DOHH2 (cell line): Measurements from ENCODE around the gene RNF44.
A peak's percentile ranks its signal among the peaks of the same experiment; 100 is the strongest.

Experiments used
- H3F3A ChIP-seq: fragments of 200-600 bp; sonication (generic), shearing (Covaris generic); 2 replicates; pipeline ENCODE4 v1.6.0; 2016; ENCODE audit warnings: antibody characterized with exemption, mild to moderate bottlenecking; ENCODE audit not compliant: control insufficient read depth, insufficient read depth
- H3K27ac ChIP-seq: fragments of 200-600 bp; sonication (generic); 2 replicates; pipeline ENCODE4 v1.5.1; 2014; ENCODE audit warnings: low read depth, mild to moderate bottlenecking, low read length, moderate library complexity
- H3K27me3 ChIP-seq: fragments of 200-600 bp; sonication (generic); 2 replicates; pipeline ENCODE4 v1.6.1; 2014; ENCODE audit warnings: mild to moderate bottlenecking, low read length, mixed read lengths; ENCODE audit not compliant: control insufficient read depth
- H3K36me3 ChIP-seq: fragments of 200-600 bp; sonication (generic); 2 replicates; pipeline ENCODE4 v1.6.1; 2014; ENCODE audit warnings: mild to moderate bottlenecking, low read length, moderate library complexity, mixed read lengths; ENCODE audit not compliant: control insufficient read depth
- H3K4me1 ChIP-seq: fragments of 200-600 bp; sonication (generic); 2 replicates; pipeline ENCODE4 v1.6.1; 2014; ENCODE audit warnings: mild to moderate bottlenecking, low read length, mixed read lengths; ENCODE audit not compliant: control insufficient read depth
- H3K4me2 ChIP-seq: fragments of 200-600 bp; sonication (generic); 2 replicates; pipeline ENCODE4 v1.6.0; 2014; ENCODE audit warnings: mild to moderate bottlenecking, low read length, moderate library complexity
- H3K4me3 ChIP-seq: fragments of 200-600 bp; sonication (generic); 2 replicates; pipeline ENCODE4 v1.5.1; 2014; ENCODE audit warnings: mild to moderate bottlenecking, low read length, mixed read lengths
- H3K79me2 ChIP-seq: fragments of 200-600 bp; sonication (generic); 2 replicates; pipeline ENCODE4 v1.6.1; 2014; ENCODE audit warnings: mild to moderate bottlenecking, low read length, mixed read lengths; ENCODE audit not compliant: control insufficient read depth
- H3K9me2 ChIP-seq: fragments of 200-600 bp; sonication (generic); replicated peaks from 2 replicates; pipeline ENCODE4 v1.6.1; 2014; ENCODE audit warnings: mild to moderate bottlenecking, low read length, mixed read lengths; ENCODE audit not compliant: control insufficient read depth
- H3K9me3 ChIP-seq: fragments of 200-600 bp; sonication (generic); 2 replicates; pipeline ENCODE4 v1.6.1; 2014; ENCODE audit warnings: antibody characterized with exemption, low read length, mixed read lengths; ENCODE audit not compliant: control insufficient read depth, insufficient read depth
- H4K20me1 ChIP-seq: fragments of 200-600 bp; sonication (generic); 2 replicates; pipeline ENCODE4 v1.6.0; 2014; ENCODE audit warnings: low read depth, mild to moderate bottlenecking, antibody characterized with exemption, low read length, moderate library complexity; ENCODE audit not compliant: control insufficient read depth, insufficient read depth
- CTCF ChIP-seq: fragments of 200-600 bp; sonication (generic); IDR thresholded peaks from one replicate; pipeline ENCODE4 v1.5.1; 2014; ENCODE audit warnings: antibody characterized with exemption, mild to moderate bottlenecking, low read depth, low read length; ENCODE audit not compliant: poor library complexity, severe bottlenecking
- EZH2phosphoT487 ChIP-seq: fragments of 200-600 bp; sonication (generic); IDR thresholded peaks from 2 replicates; pipeline ENCODE4 v1.6.1; 2017; ENCODE audit warnings: borderline replicate concordance, mild to moderate bottlenecking, antibody characterized with exemption, low read length, moderate library complexity, mixed read lengths

RNF44 gene

GRCh38 chr5:176542596-176543427 is 5.6 kb upstream of the RNF44 start:
- Histone ChIP-seq H3K4me1 (peaks cover 61% of the 10 kb centered on the region), H3K9me2 (no peaks in the 10 kb centered on the region), H3K27ac (peak overlapping the region; percentile 68), H3K27me3 (no peaks in the 10 kb centered on the region), H3K9me3 (no peaks in the 10 kb centered on the region), H4K20me1 (no peaks in the 10 kb centered on the region), H3K36me3 (no peaks in the 10 kb centered on the region; the same call in 1 of the 2 replicates), H3K79me2 (peaks cover 13% of the 10 kb centered on the region), H3K4me3 (peak overlapping the region; percentile 84), H3K4me2 (peak overlapping the region; percentile 96), H3F3A (peaks cover 19% of the 10 kb centered on the region)
- no peak for TF ChIP-seq CTCF
- TF ChIP-seq EZH2phosphoT487: no peak

- peaks cover 13% of the 10 kb centered on the region for H3F3A ChIP-seq
- no peak for TF ChIP-seq CTCF
- TF ChIP-seq EZH2phosphoT487: no peak
- peak overlapping the region; percentile 65 for H3K27ac ChIP-seq
- H3K9me3 ChIP-seq: no peaks in the 10 kb centered on the region
- H4K20me1 ChIP-seq: no peaks in the 10 kb centered on the region
- peaks cover 54% of the 10 kb centered on the region for H3K4me1 ChIP-seq
- H3K79me2 ChIP-seq: peaks cover 13% of the 10 kb centered on the region
- no peaks in the 10 kb centered on the region for H3K27me3 ChIP-seq
- H3K9me2 ChIP-seq: no peaks in the 10 kb centered on the region
- H3K36me3 ChIP-seq: no peaks in the 10 kb centered on the region; the same call in 1 of the 2 replicates
- H3K4me3 ChIP-seq: peak overlapping the region; percentile 84
- peak overlapping the region; percentile 81 for H3K4me2 ChIP-seq
Observed at GRCh38 chr5:176542135-176542595, 5.0 kb upstream of the RNF44 start.

- peak overlapping the region; percentile 84 for H3K4me3 ChIP-seq
- peak overlapping the region; percentile 65 for H3K27ac ChIP-seq
- peaks cover 13% of the 10 kb centered on the region for H3K79me2 ChIP-seq
- H3K4me2 ChIP-seq: peak overlapping the region; percentile 81
- no peak for TF ChIP-seq CTCF
- TF ChIP-seq EZH2phosphoT487: no peak
- H3K9me2 ChIP-seq: no peaks in the 10 kb centered on the region
- H3K4me1 ChIP-seq: peaks cover 49% of the 10 kb centered on the region
- H3K27me3 ChIP-seq: no peaks in the 10 kb centered on the region
- no peaks in the 10 kb centered on the region for H4K20me1 ChIP-seq
- H3K9me3 ChIP-seq: no peaks in the 10 kb centered on the region
- no peaks in the 10 kb centered on the region; the same call in 1 of the 2 replicates for H3K36me3 ChIP-seq
- peaks cover 13% of the 10 kb centered on the region; the same call in 1 of the 2 replicates for H3F3A ChIP-seq
Observed at GRCh38 chr5:176541338-176542134, 4.3 kb upstream of the RNF44 start.
